Measurements from ENCODE around the gene SMAD6. TPM values are rescaled to one million over a fixed set of nuclear protein-coding genes. Genes with fewer than 3 reads are reported as not detected.

Gene SMAD6
- total RNA-seq, 2 experiments from 2014 or later, result 0.07 to 0.24 TPM

DNA sequence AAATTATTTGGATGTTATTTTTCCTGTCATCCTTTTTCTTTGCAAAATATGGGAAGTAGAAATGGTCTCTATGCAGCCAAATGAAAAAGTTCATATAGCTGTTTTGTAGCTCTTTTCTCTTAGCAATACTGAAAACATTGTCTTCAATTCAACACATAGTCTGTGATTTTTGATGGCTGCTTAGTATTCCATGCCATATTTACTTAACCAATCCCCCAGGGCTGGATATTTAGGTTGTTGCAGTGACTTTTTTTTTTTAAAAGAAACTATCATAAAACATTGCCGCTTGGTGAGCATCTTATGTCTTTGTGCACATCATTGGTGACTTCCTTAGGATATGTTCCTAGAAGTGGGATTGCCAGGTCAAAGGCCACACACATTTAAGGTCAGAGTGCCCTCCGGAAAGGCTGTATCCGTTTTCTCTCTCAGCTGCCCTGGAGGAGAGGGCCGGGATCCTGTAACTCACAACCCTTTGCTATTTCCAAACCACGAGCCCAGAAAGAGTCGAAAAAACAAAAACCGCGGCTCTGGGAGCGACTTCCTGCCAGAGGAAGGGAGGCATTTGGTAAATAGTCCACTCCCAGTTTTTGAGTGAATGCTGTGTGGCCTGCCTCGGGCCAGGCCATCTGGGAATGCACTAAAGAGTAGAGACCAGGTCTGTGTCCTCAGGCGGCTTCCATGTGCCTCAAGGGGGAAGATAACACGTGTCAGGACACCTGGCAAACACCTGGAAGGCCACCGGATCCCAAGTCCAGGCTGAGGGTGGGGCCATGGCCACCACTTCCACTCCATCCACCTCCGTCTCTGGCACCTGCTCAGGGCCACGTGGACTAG lies 41.9 kb downstream of the SMAD6 start:
- no peak for DNase-seq
- no peaks in the 10 kb centered on the region for H3K36me3 Mint-ChIP-seq
- H3K27me3 Mint-ChIP-seq, result no peaks in the 10 kb centered on the region
- intact Hi-C loops (cut with micrococcal nuclease), result no loop called here
- no peaks in the 10 kb centered on the region for H3K9me3 Mint-ChIP-seq
- H3K4me3 Mint-ChIP-seq, result no peak overlapping the region
- POLR2A ChIA-PET, result interaction anchor here (0.6 kb wide), 1 partner anchor 115 kb away, joined by 3 read pairs; no protein-coding TSS in a partner anchor
- no peak overlapping the region for H3K27ac Mint-ChIP-seq
- H3K4me1 Mint-ChIP-seq (ENCODE audit: low read depth), result no peaks in the 10 kb centered on the region
- CTCF ChIA-PET, result interaction anchor here (0.6 to 1.2 kb wide), 2 partner anchors 13 to 135 kb away, joined by 3 read pairs; no protein-coding TSS in a partner anchor

DNA sequence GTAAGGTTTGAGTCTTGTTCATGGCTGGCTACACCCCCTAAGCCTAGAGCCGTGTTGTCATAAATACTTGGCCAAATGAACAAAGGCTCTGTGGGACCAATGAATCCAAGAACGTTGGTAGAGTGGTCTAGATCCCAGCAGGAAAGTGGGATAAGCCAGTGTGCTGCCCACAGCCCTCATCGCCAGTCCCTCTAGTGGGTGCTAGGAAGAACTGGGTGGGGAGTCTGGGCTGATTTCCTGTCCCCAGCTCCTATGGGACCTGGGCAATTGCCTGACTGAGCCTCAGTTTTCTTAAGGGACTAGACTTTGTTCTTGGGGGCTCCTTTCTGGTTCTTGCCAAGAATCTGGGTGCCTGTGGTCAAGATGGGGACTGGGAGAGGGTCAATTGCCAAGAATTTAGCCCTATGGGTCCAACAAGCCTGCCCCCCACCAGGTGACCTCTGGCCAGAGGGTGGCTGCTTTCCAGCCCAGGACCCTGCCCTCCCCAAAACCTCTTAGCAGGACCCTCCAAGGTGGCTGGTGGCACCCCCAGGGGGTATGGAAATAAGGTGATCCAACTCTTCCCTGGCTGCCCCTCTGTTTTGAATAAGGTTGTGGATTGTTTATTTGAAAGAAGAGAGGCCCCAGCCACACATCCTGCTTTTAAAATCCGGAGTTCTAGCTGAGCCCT lies 42.7 kb downstream of the SMAD6 start:
- Mint-ChIP-seq H3K4me3 (no peak overlapping the region), H3K27me3 (no peaks in the 10 kb centered on the region), H3K36me3 (no peaks in the 10 kb centered on the region), H3K4me1 (ENCODE audit: low read depth) (no peaks in the 10 kb centered on the region), H3K27ac (no peak overlapping the region), H3K9me3 (no peaks in the 10 kb centered on the region)
- ChIA-PET CTCF (interaction anchor here (0.6 kb wide), 1 partner anchor 136 kb away, joined by 3 read pairs; no protein-coding TSS in a partner anchor), POLR2A (no interaction called here)
- no peak for DNase-seq
- intact Hi-C loops (cut with micrococcal nuclease), result no loop called here

GRCh38 chr15:66745530-66746230 lies 43.6 kb downstream of the SMAD6 start:
- intact Hi-C loops (cut with micrococcal nuclease), result no loop called here
- Mint-ChIP-seq H3K4me1 (ENCODE audit: low read depth) (no peaks in the 10 kb centered on the region), H3K4me3 (no peak overlapping the region), H3K27ac (no peak overlapping the region), H3K36me3 (no peaks in the 10 kb centered on the region), H3K27me3 (no peaks in the 10 kb centered on the region), H3K9me3 (no peaks in the 10 kb centered on the region)
- POLR2A ChIA-PET, result no interaction called here
- no peak for DNase-seq
- CTCF ChIA-PET, result no interaction called here

GRCh38 chr15:66746231-66746605 lies 44.2 kb downstream of the SMAD6 start:
- no peak overlapping the region for H3K4me3 Mint-ChIP-seq
- no peaks in the 10 kb centered on the region for H3K27me3 Mint-ChIP-seq
- no peaks in the 10 kb centered on the region for H3K4me1 Mint-ChIP-seq (ENCODE audit: low read depth)
- H3K36me3 Mint-ChIP-seq, result no peaks in the 10 kb centered on the region
- no peaks in the 10 kb centered on the region for H3K9me3 Mint-ChIP-seq
- POLR2A ChIA-PET, result no interaction called here
- no peak overlapping the region for H3K27ac Mint-ChIP-seq
- intact Hi-C loops (cut with micrococcal nuclease), result no loop called here
- CTCF ChIA-PET, result interaction anchor here (0.6 kb wide), 2 partner anchors 105 to 697 kb away, joined by 3 to 4 read pairs; no protein-coding TSS in a partner anchor
- no peak for DNase-seq

DNA sequence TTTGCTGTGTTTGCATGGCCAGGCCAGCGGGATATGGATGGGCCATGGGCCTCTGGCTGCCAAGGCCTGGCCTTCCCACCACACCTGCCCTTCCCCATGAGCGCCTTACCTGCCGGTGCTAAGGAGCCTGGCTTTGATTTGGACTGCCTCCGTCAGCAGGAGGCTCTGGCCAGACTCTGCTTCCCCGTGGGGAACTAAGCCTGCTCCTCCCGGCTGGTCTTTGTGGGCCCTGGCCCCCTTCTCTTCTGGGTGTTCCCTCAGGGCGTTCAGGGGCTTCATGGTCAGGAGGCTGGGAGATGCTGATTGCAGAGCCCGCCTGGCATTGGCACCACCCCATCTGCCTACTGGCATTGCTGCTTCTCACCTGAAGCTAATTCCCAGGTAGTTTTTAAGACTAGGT lies 45.2 kb downstream of the SMAD6 start:
- no peaks in the 10 kb centered on the region for H3K27me3 Mint-ChIP-seq
- ChIA-PET POLR2A (no interaction called here), CTCF (no interaction called here)
- no peaks in the 10 kb centered on the region for H3K9me3 Mint-ChIP-seq
- no peaks in the 10 kb centered on the region for H3K36me3 Mint-ChIP-seq
- intact Hi-C loops (cut with micrococcal nuclease), result no loop called here
- H3K4me3 Mint-ChIP-seq, result no peak overlapping the region
- no peak overlapping the region for H3K27ac Mint-ChIP-seq
- no peak for DNase-seq
- H3K4me1 Mint-ChIP-seq (ENCODE audit: low read depth), result peaks cover 6% of the 10 kb centered on the region

DNA sequence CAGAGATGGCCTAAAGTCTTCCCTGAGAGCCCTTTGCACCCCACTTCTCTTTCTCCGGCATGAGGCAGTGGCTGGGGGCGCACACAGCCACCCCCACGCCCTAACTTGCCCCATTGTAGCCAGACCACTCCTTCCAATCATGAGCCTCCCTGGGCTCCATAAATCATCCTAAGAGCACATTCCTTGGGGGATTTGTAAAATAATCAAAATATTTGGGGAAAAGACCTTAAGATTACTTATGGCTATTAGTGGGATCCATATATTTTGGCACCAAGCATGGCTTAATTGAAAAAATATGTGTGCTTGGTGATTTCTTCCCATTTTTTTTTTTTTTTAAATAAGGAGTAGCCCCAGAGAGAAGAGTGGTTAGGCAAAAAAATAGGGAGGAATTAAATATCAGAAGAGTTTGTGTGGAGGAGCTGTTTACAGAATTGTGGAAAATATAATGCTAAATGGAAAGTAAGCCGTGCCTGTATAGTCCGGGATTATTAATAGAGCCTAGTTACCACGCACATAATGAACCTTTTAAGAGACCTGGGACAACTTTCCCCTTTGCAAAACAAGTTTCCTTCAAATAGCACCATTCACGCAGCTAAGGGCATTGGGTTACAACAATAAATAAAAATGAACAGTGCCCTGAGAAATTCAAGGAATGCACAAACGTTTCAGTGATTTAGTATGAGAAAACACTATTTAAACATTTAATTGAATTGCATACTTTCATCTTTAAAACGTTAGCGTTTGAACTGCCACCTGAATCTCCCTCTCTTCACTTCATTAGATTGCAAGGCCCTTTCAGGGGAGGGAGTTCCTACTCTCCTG lies 46.1 kb downstream of the SMAD6 start:
- Mint-ChIP-seq H3K36me3 (no peaks in the 10 kb centered on the region), H3K9me3 (no peaks in the 10 kb centered on the region), H3K4me3 (no peak overlapping the region), H3K27me3 (no peaks in the 10 kb centered on the region), H3K4me1 (ENCODE audit: low read depth) (peaks cover 8% of the 10 kb centered on the region), H3K27ac (no peak overlapping the region)
- ChIA-PET POLR2A (no interaction called here), CTCF (no interaction called here)
- intact Hi-C loops (cut with micrococcal nuclease), result no loop called here
- no peak for DNase-seq

- Mint-ChIP-seq H3K36me3 (no peaks in the 10 kb centered on the region), H3K4me1 (ENCODE audit: low read depth) (peaks cover 8% of the 10 kb centered on the region), H3K27me3 (no peaks in the 10 kb centered on the region), H3K27ac (no peak overlapping the region), H3K4me3 (no peak overlapping the region), H3K9me3 (no peaks in the 10 kb centered on the region)
- DNase-seq, result no peak
- intact Hi-C loops (cut with micrococcal nuclease), result no loop called here
- CTCF ChIA-PET, result no interaction called here
- POLR2A ChIA-PET, result no interaction called here
Observed at GRCh38 chr15:66748708-66749035, 46.6 kb downstream of the SMAD6 start.

DNA sequence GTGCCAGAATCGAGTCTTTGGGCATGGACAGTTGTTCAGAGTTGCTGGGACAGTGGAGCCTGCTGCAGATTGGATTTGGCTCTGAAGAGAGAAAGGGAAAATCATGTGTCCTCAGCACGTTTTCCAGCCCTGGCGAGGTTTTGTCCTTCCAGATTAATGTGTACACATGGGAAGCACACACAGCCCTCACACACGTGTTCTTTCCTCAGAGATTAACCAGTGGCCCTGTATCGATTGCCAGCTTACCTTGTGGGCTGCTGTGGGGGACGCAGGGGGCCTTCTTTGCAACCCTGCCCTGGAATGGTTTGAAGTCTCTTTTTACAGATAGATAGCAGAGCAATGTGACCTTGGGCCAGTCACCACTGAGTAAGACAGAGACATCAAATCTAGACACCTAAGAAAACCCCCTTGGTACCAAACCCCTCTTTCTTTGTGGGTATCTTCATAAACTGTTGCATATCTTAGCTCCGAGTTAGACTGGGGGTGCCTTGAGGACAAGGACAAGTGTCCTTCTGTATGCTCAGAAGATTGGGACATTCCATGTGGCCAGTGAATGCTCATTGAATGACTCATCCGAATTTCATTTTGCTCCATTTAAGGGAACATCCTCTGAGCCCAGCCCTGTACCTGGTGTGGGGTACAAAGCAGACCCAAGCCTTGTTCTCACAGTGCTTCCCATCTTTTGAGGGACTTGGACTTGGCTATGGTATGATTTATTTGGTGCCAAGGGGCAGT lies 48.0 kb downstream of the SMAD6 start:
- POLR2A ChIA-PET, result no interaction called here
- Mint-ChIP-seq H3K4me3 (no peak overlapping the region), H3K9me3 (peaks cover 3% of the 10 kb centered on the region), H3K36me3 (peaks cover 2% of the 10 kb centered on the region), H3K4me1 (ENCODE audit: low read depth) (peaks cover 8% of the 10 kb centered on the region), H3K27ac (no peak overlapping the region), H3K27me3 (peaks cover 3% of the 10 kb centered on the region)
- CTCF ChIA-PET, result no interaction called here
- intact Hi-C loops (cut with micrococcal nuclease), result no loop called here
- DNase-seq, result no peak

DNA sequence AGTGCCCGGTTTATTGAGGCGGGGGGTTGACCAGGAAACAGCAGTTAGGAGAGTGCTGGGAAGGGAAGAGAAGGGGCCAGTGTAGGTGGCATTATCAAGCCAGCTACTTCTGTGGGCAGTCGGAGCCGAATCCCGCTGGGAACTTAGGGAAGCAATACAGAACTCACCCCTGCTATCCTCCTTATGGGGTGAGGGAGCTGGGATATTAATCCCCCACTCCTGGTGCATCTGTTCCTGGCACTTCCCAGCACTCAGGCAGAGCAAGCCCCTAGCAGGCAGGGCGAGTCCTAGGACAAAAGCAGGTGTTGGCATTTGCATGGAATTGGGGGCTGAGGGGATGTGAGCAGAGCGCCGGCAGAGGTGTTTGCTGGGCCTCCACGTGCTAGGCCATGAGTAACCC lies 48.6 kb downstream of the SMAD6 start:
- no peak for DNase-seq
- no peak overlapping the region for H3K4me3 Mint-ChIP-seq
- CTCF ChIA-PET, result no interaction called here
- intact Hi-C loops (cut with micrococcal nuclease), result no loop called here
- POLR2A ChIA-PET, result no interaction called here
- H3K9me3 Mint-ChIP-seq, result peaks cover 7% of the 10 kb centered on the region
- H3K4me1 Mint-ChIP-seq (ENCODE audit: low read depth), result peaks cover 8% of the 10 kb centered on the region
- peaks cover 6% of the 10 kb centered on the region for H3K27me3 Mint-ChIP-seq
- H3K36me3 Mint-ChIP-seq, result peaks cover 6% of the 10 kb centered on the region
- no peak overlapping the region for H3K27ac Mint-ChIP-seq

DNA sequence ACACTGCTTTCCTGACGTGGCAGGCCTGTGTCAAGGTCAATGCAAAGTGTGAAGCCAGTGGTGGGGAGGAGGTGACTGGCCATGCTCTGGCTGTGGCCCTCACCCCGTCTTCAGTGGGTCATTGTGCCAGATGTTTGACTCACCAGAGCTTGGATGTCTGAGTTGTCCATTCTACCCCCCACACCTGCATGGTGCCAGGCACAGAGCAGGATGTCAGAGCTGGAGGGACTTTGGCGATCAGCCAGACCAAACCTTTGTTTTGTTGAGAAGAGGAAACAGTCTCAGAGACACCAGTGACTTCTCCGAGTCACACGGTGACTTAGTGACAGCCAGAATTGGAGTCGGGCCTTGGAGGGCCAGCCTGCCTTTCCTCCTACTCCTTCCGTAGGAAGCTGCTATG lies 49.5 kb downstream of the SMAD6 start:
- ChIA-PET POLR2A (no interaction called here), CTCF (interaction anchor here (0.6 to 0.8 kb wide), 2 partner anchors 133 to 151 kb away, joined by 3 read pairs; no protein-coding TSS in a partner anchor)
- H3K36me3 Mint-ChIP-seq, result peaks cover 6% of the 10 kb centered on the region
- peaks cover 7% of the 10 kb centered on the region for H3K9me3 Mint-ChIP-seq
- peak; percentile 24 for DNase-seq
- peaks cover 8% of the 10 kb centered on the region for H3K4me1 Mint-ChIP-seq (ENCODE audit: low read depth)
- H3K27me3 Mint-ChIP-seq, result peaks cover 6% of the 10 kb centered on the region
- no peak overlapping the region for H3K4me3 Mint-ChIP-seq
- intact Hi-C loops (cut with micrococcal nuclease), result no loop called here
- H3K27ac Mint-ChIP-seq, result no peak overlapping the region

- H3K4me1 Mint-ChIP-seq (ENCODE audit: low read depth), result peaks cover 8% of the 10 kb centered on the region
- no peak overlapping the region for H3K4me3 Mint-ChIP-seq
- peaks cover 7% of the 10 kb centered on the region for H3K9me3 Mint-ChIP-seq
- CTCF ChIA-PET, result interaction anchor here (0.6 to 0.8 kb wide), 2 partner anchors 133 to 151 kb away, joined by 3 read pairs; no protein-coding TSS in a partner anchor
- peaks cover 6% of the 10 kb centered on the region for H3K27me3 Mint-ChIP-seq
- no peak overlapping the region for H3K27ac Mint-ChIP-seq
- intact Hi-C loops (cut with micrococcal nuclease), result no loop called here
- H3K36me3 Mint-ChIP-seq, result peaks cover 6% of the 10 kb centered on the region
- POLR2A ChIA-PET, result no interaction called here
- DNase-seq, result no peak
Observed at GRCh38 chr15:66752078-66752477, 50.0 kb downstream of the SMAD6 start.
